H1 (cell line): Measurements from ENCODE around the gene SEC62. TPM values are rescaled to one million over a fixed set of nuclear protein-coding genes. Genes with fewer than 3 reads are reported as not detected.

Experiments
- CTCF ChIA-PET: fragments of 300-600 bp; sonication (Branson Sonifier 250); formaldehyde crosslinking; loops from one replicate; lab custom pipeline; 2021; ENCODE audit not compliant: partially characterized antibody; lab: Charles Lee
- POLR2A ChIA-PET: fragments of 300-600 bp; sonication (Branson Sonifier 250); formaldehyde crosslinking; loops from one replicate; lab custom pipeline; 2021; ENCODE audit warnings: inconsistent platforms; ENCODE audit not compliant: partially characterized antibody; lab: Charles Lee
- DNase-seq, 2 experiments: peaks; one replicate each; pipeline versions ENCODE4 v3.0.0 to v3.0.0-alpha.2; 2010 to 2022; ENCODE audit warnings: low spot score in 2 of 2, low read depth in 1 of 2, mixed read lengths in 1 of 2
- FAIRE-seq: peaks from 2 replicates; lab custom pipeline; 2011; peaks lifted over from hg19 to GRCh38; lab: Jason Lieb, UNC
- H2AFZ ChIP-seq: 2 replicates; pipeline ENCODE4 v1.8.1; 2012; ENCODE audit warnings: low read length, inconsistent platforms
- H2AK5ac ChIP-seq: 2 replicates; pipeline ENCODE4 v1.6.1; 2013; ENCODE audit warnings: low read depth, low read length
- H2BK120ac ChIP-seq: replicated peaks from 2 replicates; pipeline ENCODE3; 2013; ENCODE audit warnings: low read depth, low read length, inconsistent platforms
- H2BK12ac ChIP-seq: 2 replicates; pipeline ENCODE4 v1.6.1; 2013; ENCODE audit warnings: low read depth, low read length
- H2BK15ac ChIP-seq: 2 replicates; pipeline ENCODE4 v1.6.1; 2013; ENCODE audit warnings: low read length
- H2BK20ac ChIP-seq: 2 replicates; pipeline ENCODE4 v1.6.1; 2013; ENCODE audit warnings: low read length
- H2BK5ac ChIP-seq: 2 replicates; pipeline ENCODE4 v1.6.1; 2013; ENCODE audit warnings: low read depth, low read length
- H3K14ac ChIP-seq: 2 replicates; pipeline ENCODE4 v1.6.1; 2013; ENCODE audit warnings: inconsistent platforms; ENCODE audit not compliant: insufficient read length
- H3K18ac ChIP-seq: 2 replicates; pipeline ENCODE4 v1.6.1; 2013; ENCODE audit warnings: low read length; ENCODE audit errors: extremely low read depth
- H3K23ac ChIP-seq: 2 replicates; pipeline ENCODE4 v1.6.1; 2013; ENCODE audit warnings: inconsistent platforms; ENCODE audit not compliant: insufficient read length
- H3K23me2 ChIP-seq: 2 replicates; pipeline ENCODE4 v1.6.1; 2013; ENCODE audit warnings: low read depth, low read length
- H3K27ac ChIP-seq: 2 replicates; pipeline ENCODE4 v1.6.1; 2011; ENCODE audit warnings: low read depth, low read length, inconsistent platforms
- H3K27me3 ChIP-seq, 4 experiments: replicated peaks in 1 of 4; 1 replicate in 1 of 4; 2 replicates in 3 of 4; pipeline versions ENCODE4 v1.6.1 to v1.8.1; 2011 to 2013; ENCODE audit warnings: low read length in 3 of 4, mild to moderate bottlenecking in 3 of 4, inconsistent platforms in 2 of 4, mixed read lengths in 2 of 4, moderate library complexity in 1 of 4; ENCODE audit not compliant: control insufficient read depth in 3 of 4, insufficient read depth in 3 of 4; ENCODE audit errors: extremely low read depth in 1 of 4
- H3K36me3 ChIP-seq, 4 experiments: 2 replicates each; pipeline versions ENCODE4 v1.6.1 to v1.8.1; 2011 to 2013; ENCODE audit warnings: mild to moderate bottlenecking in 4 of 4, low read length in 3 of 4, moderate library complexity in 2 of 4, control low read depth in 1 of 4, inconsistent platforms in 1 of 4; ENCODE audit not compliant: insufficient read depth in 4 of 4, control insufficient read depth in 2 of 4
- H3K4ac ChIP-seq: replicated peaks from 2 replicates; pipeline ENCODE3; 2013; ENCODE audit warnings: low read length, low read depth, mixed read lengths, inconsistent platforms; ENCODE audit not compliant: insufficient read length
- H3K4me1 ChIP-seq, 4 experiments: replicated peaks in 1 of 4; 1 replicate in 1 of 4; 2 replicates in 3 of 4; pipeline versions ENCODE4 v1.6.1 to v1.8.1; 2011 to 2013; ENCODE audit warnings: low read length in 3 of 4, inconsistent platforms in 2 of 4, mixed read lengths in 1 of 4; ENCODE audit not compliant: insufficient read depth in 4 of 4, control insufficient read depth in 3 of 4
- H3K4me2 ChIP-seq, 2 experiments: 2 replicates each; pipeline versions ENCODE4 v1.6.1 to v1.8.1; 2011 to 2013; ENCODE audit warnings: low read depth in 2 of 2, low read length in 2 of 2, control low read depth in 1 of 2, inconsistent platforms in 1 of 2, mild to moderate bottlenecking in 1 of 2; ENCODE audit not compliant: insufficient read depth in 1 of 2
- H3K4me3 ChIP-seq, 4 experiments: fragments of 200-600, 300-600 bp in 1 of 4; sonication (generic), shearing (Covaris generic), sonication (Bioruptor Twin) in 1 of 4; 2 replicates each; pipeline versions ENCODE4 v1.5.1 to v1.8.1; 2011 to 2016; ENCODE audit warnings: low read length in 4 of 4, low read depth in 3 of 4, control low read depth in 2 of 4, inconsistent platforms in 2 of 4, mild to moderate bottlenecking in 2 of 4, mixed read lengths in 1 of 4, moderate library complexity in 1 of 4; ENCODE audit not compliant: insufficient read depth in 2 of 4; ENCODE audit errors: extremely low read depth in 1 of 4
- H3K56ac ChIP-seq: replicated peaks from 2 replicates; pipeline ENCODE3; 2013; ENCODE audit warnings: low read depth, mild to moderate bottlenecking, mixed read lengths, low read length, inconsistent platforms; ENCODE audit not compliant: insufficient read length
- H3K79me1 ChIP-seq: 2 replicates; pipeline ENCODE4 v1.6.1; 2013; ENCODE audit warnings: low read depth, low read length, control low read depth
- H3K79me2 ChIP-seq, 2 experiments: 2 replicates each; pipeline versions ENCODE4 v1.6.1 to v1.8.1; 2012 to 2013; ENCODE audit warnings: low read length in 2 of 2, mild to moderate bottlenecking in 2 of 2, inconsistent platforms in 1 of 2; ENCODE audit not compliant: insufficient read depth in 2 of 2, control insufficient read depth in 1 of 2
- H3K9ac ChIP-seq, 4 experiments: replicated peaks in 1 of 4; 1 replicate in 1 of 4; 2 replicates in 3 of 4; pipeline versions ENCODE4 v1.6.1 to v1.8.1; 2011 to 2013; ENCODE audit warnings: low read depth in 3 of 4, low read length in 3 of 4, control low read depth in 2 of 4, mild to moderate bottlenecking in 2 of 4, moderate library complexity in 2 of 4, inconsistent platforms in 1 of 4; ENCODE audit errors: extremely low read depth in 1 of 4
- H3K9me3 ChIP-seq, 2 experiments: 2 replicates each; pipeline versions ENCODE4 v1.6.1 to v1.8.1; 2012 to 2013; ENCODE audit warnings: mild to moderate bottlenecking in 2 of 2, moderate library complexity in 2 of 2, control low read depth in 1 of 2, inconsistent platforms in 1 of 2, low read depth in 1 of 2, low read length in 1 of 2, mixed read lengths in 1 of 2; ENCODE audit not compliant: insufficient read depth in 2 of 2
- H4K20me1 ChIP-seq, 2 experiments: replicated peaks in 1 of 2; 2 replicates each; pipeline versions ENCODE3 to v1.8.1; 2011 to 2013; ENCODE audit warnings: inconsistent platforms in 2 of 2, low read length in 2 of 2, mild to moderate bottlenecking in 1 of 2; ENCODE audit not compliant: insufficient read depth in 2 of 2, control insufficient read depth in 1 of 2
- H4K5ac ChIP-seq: 2 replicates; pipeline ENCODE4 v1.6.1; 2013; ENCODE audit warnings: low read length, low read depth, mixed read lengths, inconsistent platforms; ENCODE audit not compliant: insufficient read length
- H4K8ac ChIP-seq: 2 replicates; pipeline ENCODE4 v1.8.0; 2013; ENCODE audit warnings: mild to moderate bottlenecking, moderate library complexity, low read length, inconsistent platforms; ENCODE audit not compliant: insufficient read depth; ENCODE audit errors: extremely low read depth
- H4K91ac ChIP-seq: replicated peaks from 2 replicates; pipeline ENCODE3; 2013; ENCODE audit warnings: low read length, mixed read lengths, inconsistent platforms; ENCODE audit not compliant: insufficient read length
- BRCA1 ChIP-seq: IDR thresholded peaks from 2 replicates; pipeline ENCODE4 v1.6.1; 2012; ENCODE audit warnings: low read depth, low read length, improper control_type of control experiment
- EP300 ChIP-seq, 2 experiments: IDR thresholded peaks; 1 replicate in 1 of 2; 2 replicates in 1 of 2; pipeline ENCODE4 v1.6.1; 2011 to 2012; ENCODE audit warnings: low read depth in 2 of 2, low read length in 2 of 2, mild to moderate bottlenecking in 2 of 2, borderline replicate concordance in 1 of 2, inconsistent platforms in 1 of 2, moderate library complexity in 1 of 2
- FOSL1 ChIP-seq: IDR thresholded peaks from 2 replicates; pipeline ENCODE4 v1.6.1; 2011; ENCODE audit warnings: mild to moderate bottlenecking, low read depth, low read length, moderate library complexity; ENCODE audit not compliant: insufficient read depth
- GTF2F1 ChIP-seq: IDR thresholded peaks from 2 replicates; pipeline ENCODE4 v1.6.1; 2012; ENCODE audit warnings: low read depth, low read length, improper control_type of control experiment, borderline replicate concordance
- HDAC6 ChIP-seq: IDR thresholded peaks from one replicate; pipeline ENCODE4 v1.7.1; 2012; ENCODE audit warnings: low read depth, mild to moderate bottlenecking, inconsistent platforms, low read length, moderate library complexity
- JUND ChIP-seq: IDR thresholded peaks from 2 replicates; pipeline ENCODE4 v1.6.1; 2011; ENCODE audit warnings: mild to moderate bottlenecking, improper control_type of control experiment, low read length
- MAFK ChIP-seq: IDR thresholded peaks from 2 replicates; pipeline ENCODE4 v1.6.1; 2012; ENCODE audit warnings: low read depth, mild to moderate bottlenecking, improper control_type of control experiment, low read length
- NANOG ChIP-seq: IDR thresholded peaks from 2 replicates; pipeline ENCODE4 v1.6.1; 2011; ENCODE audit warnings: low read length, low read depth, mild to moderate bottlenecking, inconsistent platforms; ENCODE audit not compliant: insufficient read depth, poor library complexity, severe bottlenecking
- NRF1 ChIP-seq: IDR thresholded peaks from 2 replicates; pipeline ENCODE4 v1.6.1; 2011; ENCODE audit warnings: mild to moderate bottlenecking, low read depth, low read length, improper control_type of control experiment
- WGBS, 2 experiments: shearing (Covaris generic) in 1 of 2; methylation state at CpG; one replicate each; pipeline versions ENCODE4 v1.1.6 to v1.1.7; 2013 to 2015; ENCODE audit warnings: low lambda C conversion rate in 2 of 2, mixed read lengths in 2 of 2, inconsistent platforms in 1 of 2, low coverage in 1 of 2, missing lambda C conversion rate in 1 of 2; ENCODE audit not compliant: insufficient replicate concordance in 2 of 2, insufficient coverage in 1 of 2, insufficient read length in 1 of 2; ENCODE audit errors: extremely low coverage in 1 of 2, missing lambda C conversion rate in 1 of 2; 5-methylcytosine and 5-hydroxymethylcytosine counted together
- polyA plus RNA-seq, 7 experiments: library from polyadenylated mRNA; depleted of rRNA in 3 of 7; stranded (reverse) in 5 of 7; unstranded in 2 of 7; fragments of >200 nt in 5 of 7; fragments of 200-250 nt in 2 of 7; gene quantifications; 1 replicate in 5 of 7; 2 replicates in 1 of 7; 4 replicates in 1 of 7; pipeline versions ENCODE4 v1.2.1 to v1.2.3, GENCODE V29; 2011 to 2013; ENCODE audit warnings: missing spikeins in 2 of 7, mixed read lengths in 2 of 7
- total RNA-seq: library from RNA; stranded (reverse); fragmentation: NEBNext Ultra II Directional; extraction: Animal tissue kit (Norgen Biotek cat#: 25700); gene quantifications from 2 replicates; pipeline ENCODE4 v1.2.1, GENCODE V29; 2021
- TF ChIP-seq, protein P1 (sequence below): IDR thresholded peaks from 2 replicates; pipeline ENCODE4 v1.6.1; 2012; ENCODE audit warnings: inconsistent platforms
- TF ChIP-seq, protein P2 (sequence below): IDR thresholded peaks from 2 replicates; pipeline ENCODE4 v1.6.1; 2012; ENCODE audit warnings: inconsistent platforms

The SEC62 gene
- total and polyA plus RNA-seq, 2 of the 8 experiments (the other 6 are each of a cell fraction or from before 2014, with no cell fraction given), result 67.8 to 113 TPM

DNA sequence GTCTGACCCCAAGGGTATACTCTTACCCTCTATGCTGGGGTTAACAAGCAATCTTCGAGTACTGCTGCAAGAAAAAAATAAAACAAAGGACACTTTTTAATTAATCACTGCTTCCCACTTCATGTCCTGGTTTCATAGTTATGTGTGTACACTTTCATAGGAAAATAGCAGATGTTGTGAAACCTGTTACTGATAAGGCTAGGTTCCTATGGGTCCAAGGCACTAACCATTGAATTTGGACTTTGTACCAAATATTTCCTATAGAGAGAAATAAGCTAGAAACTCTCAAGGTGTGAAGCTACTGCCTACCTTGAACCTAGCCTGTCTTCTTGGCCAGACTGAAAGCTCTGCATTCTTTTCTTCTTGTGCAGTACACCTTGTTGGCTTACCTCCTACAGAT lies 56.6 kb downstream of the SEC62 start:
- Histone ChIP-seq H3K36me3 (no peaks in the 10 kb centered on the region), H2BK5ac (no peak overlapping the region), H3K18ac (no peak overlapping the region), H3K4me3 (no peak overlapping the region), H3K79me1 (no peaks in the 10 kb centered on the region), H3K27ac (no peak overlapping the region), H3K79me2 (no peaks in the 10 kb centered on the region), H3K23me2 (no peaks in the 10 kb centered on the region), H3K56ac (no peak overlapping the region), H3K4me1 (no peaks in the 10 kb centered on the region), H4K8ac (no peak overlapping the region), H4K91ac (no peak overlapping the region), H2BK12ac (no peak overlapping the region), H2BK15ac (no peak overlapping the region), H4K20me1 (no peaks in the 10 kb centered on the region), H3K27me3 (no peaks in the 10 kb centered on the region), H3K4ac (no peak overlapping the region), H3K4me2 (no peak overlapping the region), H2BK20ac (no peak overlapping the region), H3K9ac (no peak overlapping the region), H2AFZ (no peak overlapping the region), H4K5ac (no peak overlapping the region), H3K9me3 (no peaks in the 10 kb centered on the region), H2AK5ac (no peak overlapping the region), H3K23ac (no peak overlapping the region), H2BK120ac (no peak overlapping the region), H3K14ac (no peak overlapping the region)
- FAIRE-seq (no peak), DNase-seq (no peak)
- CTCF ChIA-PET, result interaction anchor here (0.6 to 5.1 kb wide), 3 partner anchors 9 to 31 kb away, joined by 3 to 42 read pairs (median 3); no protein-coding TSS in a partner anchor
- 79% methylated on average over 1 of the region's 1 CpG; no CpG with 5 or more reads in 1 of the 2 experiments for WGBS, 2 experiments
- no peak for TF ChIP-seq MAFK
- no peak for TF ChIP-seq EP300 (IDR thresholded peaks at IDR 0.05; ENCODE audit: borderline replicate concordance in 1 of 2, low read depth in 2 of 2, low read length in 2 of 2)
- no peak for TF ChIP-seq JUND
- TF ChIP-seq, protein P1, sequence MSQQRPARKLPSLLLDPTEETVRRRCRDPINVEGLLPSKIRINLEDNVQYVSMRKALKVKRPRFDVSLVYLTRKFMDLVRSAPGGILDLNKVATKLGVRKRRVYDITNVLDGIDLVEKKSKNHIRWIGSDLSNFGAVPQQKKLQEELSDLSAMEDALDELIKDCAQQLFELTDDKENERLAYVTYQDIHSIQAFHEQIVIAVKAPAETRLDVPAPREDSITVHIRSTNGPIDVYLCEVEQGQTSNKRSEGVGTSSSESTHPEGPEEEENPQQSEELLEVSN, result no peak
- TF ChIP-seq NRF1, result no peak
- TF ChIP-seq FOSL1, result no peak
- no peak for TF ChIP-seq HDAC6
- TF ChIP-seq, protein P2, sequence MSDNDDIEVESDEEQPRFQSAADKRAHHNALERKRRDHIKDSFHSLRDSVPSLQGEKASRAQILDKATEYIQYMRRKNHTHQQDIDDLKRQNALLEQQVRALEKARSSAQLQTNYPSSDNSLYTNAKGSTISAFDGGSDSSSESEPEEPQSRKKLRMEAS, result no peak
- no peak for TF ChIP-seq NANOG
- no peak for TF ChIP-seq BRCA1
- no peak for TF ChIP-seq GTF2F1
- POLR2A ChIA-PET, result no interaction called here
